Measurements from ENCODE around the gene COG3.
A peak's percentile ranks its signal among the peaks of the same experiment; 100 is the strongest.
"Not testable (repeated sequence)": the region's sequence is repeated elsewhere in the genome, so short reads cannot be mapped to it uniquely, and the experiment has no call there.

COG3 gene, protein sequence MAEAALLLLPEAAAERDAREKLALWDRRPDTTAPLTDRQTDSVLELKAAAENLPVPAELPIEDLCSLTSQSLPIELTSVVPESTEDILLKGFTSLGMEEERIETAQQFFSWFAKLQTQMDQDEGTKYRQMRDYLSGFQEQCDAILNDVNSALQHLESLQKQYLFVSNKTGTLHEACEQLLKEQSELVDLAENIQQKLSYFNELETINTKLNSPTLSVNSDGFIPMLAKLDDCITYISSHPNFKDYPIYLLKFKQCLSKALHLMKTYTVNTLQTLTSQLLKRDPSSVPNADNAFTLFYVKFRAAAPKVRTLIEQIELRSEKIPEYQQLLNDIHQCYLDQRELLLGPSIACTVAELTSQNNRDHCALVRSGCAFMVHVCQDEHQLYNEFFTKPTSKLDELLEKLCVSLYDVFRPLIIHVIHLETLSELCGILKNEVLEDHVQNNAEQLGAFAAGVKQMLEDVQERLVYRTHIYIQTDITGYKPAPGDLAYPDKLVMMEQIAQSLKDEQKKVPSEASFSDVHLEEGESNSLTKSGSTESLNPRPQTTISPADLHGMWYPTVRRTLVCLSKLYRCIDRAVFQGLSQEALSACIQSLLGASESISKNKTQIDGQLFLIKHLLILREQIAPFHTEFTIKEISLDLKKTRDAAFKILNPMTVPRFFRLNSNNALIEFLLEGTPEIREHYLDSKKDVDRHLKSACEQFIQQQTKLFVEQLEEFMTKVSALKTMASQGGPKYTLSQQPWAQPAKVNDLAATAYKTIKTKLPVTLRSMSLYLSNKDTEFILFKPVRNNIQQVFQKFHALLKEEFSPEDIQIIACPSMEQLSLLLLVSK

GRCh38 chr13:45464687-45465453 is at the start of gene COG3:
Gene COG3 (plus strand): TSS chr13:45464939. CDS start chr13:45465037, 98 bp downstream.
- DNase-seq (ENCODE audit: low spot score) (peak; percentile 92), ATAC-seq (ENCODE audit: low read depth) (peak; percentile 95)
- H3K36me3 ChIP-seq (ENCODE audit: low read depth), result peaks cover 34% of the 10 kb centered on the region
- TF ChIP-seq, protein P1, sequence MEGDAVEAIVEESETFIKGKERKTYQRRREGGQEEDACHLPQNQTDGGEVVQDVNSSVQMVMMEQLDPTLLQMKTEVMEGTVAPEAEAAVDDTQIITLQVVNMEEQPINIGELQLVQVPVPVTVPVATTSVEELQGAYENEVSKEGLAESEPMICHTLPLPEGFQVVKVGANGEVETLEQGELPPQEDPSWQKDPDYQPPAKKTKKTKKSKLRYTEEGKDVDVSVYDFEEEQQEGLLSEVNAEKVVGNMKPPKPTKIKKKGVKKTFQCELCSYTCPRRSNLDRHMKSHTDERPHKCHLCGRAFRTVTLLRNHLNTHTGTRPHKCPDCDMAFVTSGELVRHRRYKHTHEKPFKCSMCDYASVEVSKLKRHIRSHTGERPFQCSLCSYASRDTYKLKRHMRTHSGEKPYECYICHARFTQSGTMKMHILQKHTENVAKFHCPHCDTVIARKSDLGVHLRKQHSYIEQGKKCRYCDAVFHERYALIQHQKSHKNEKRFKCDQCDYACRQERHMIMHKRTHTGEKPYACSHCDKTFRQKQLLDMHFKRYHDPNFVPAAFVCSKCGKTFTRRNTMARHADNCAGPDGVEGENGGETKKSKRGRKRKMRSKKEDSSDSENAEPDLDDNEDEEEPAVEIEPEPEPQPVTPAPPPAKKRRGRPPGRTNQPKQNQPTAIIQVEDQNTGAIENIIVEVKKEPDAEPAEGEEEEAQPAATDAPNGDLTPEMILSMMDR (IDR thresholded peaks at IDR 0.05; ENCODE audit: poor library complexity, severe bottlenecking), result peak; percentile 30
- no peaks in the 10 kb centered on the region for H3K27me3 ChIP-seq (ENCODE audit: insufficient read depth, poor library complexity, severe bottlenecking)
- peak within 1 kb of the TSS; percentile 98 for H3K4me3 ChIP-seq (ENCODE audit: severe bottlenecking)
- peak within 1 kb of the TSS; percentile 82 for H3K27ac ChIP-seq (ENCODE audit: poor library complexity, severe bottlenecking)
- no peaks in the 10 kb centered on the region for H3K9me3 ChIP-seq (ENCODE audit: severe bottlenecking)
- peaks cover 28% of the 10 kb centered on the region for H3K4me1 ChIP-seq (ENCODE audit: insufficient read depth, poor library complexity, severe bottlenecking)

DNA sequence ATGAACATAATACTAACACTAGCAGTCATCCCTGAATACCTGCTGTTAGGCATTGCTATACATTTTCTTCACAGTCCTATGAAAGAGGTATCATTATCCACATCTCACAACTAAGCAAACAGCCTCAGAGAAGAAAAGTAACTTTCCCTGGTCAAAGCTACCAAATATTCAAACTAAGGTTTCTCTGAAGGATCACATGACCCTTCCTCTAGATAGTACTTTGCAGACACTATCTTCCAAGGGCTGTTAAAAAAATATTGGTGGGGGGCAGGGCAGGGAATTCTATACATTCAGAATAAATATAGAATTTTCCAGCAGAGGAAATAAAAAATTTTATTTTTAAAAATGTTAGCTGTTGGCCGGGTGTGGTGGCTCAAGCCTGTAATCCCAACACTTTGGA is 49.6 kb upstream of the COG3 start:
- H3K4me1 ChIP-seq (ENCODE audit: insufficient read depth, poor library complexity, severe bottlenecking), result peaks cover 19% of the 10 kb centered on the region
- H3K27ac ChIP-seq (ENCODE audit: poor library complexity, severe bottlenecking), result peak overlapping the region; percentile 35
- ATAC-seq (ENCODE audit: low read depth) (no peak), DNase-seq (ENCODE audit: low spot score) (no peak)
- no peaks in the 10 kb centered on the region for H3K27me3 ChIP-seq (ENCODE audit: insufficient read depth, poor library complexity, severe bottlenecking)
- no peaks in the 10 kb centered on the region for H3K36me3 ChIP-seq (ENCODE audit: low read depth)
- H3K4me3 ChIP-seq (ENCODE audit: severe bottlenecking), result no peak overlapping the region
- TF ChIP-seq, protein P1 (IDR thresholded peaks at IDR 0.05; ENCODE audit: poor library complexity, severe bottlenecking), result no peak
- no peaks in the 10 kb centered on the region for H3K9me3 ChIP-seq (ENCODE audit: severe bottlenecking)

DNA sequence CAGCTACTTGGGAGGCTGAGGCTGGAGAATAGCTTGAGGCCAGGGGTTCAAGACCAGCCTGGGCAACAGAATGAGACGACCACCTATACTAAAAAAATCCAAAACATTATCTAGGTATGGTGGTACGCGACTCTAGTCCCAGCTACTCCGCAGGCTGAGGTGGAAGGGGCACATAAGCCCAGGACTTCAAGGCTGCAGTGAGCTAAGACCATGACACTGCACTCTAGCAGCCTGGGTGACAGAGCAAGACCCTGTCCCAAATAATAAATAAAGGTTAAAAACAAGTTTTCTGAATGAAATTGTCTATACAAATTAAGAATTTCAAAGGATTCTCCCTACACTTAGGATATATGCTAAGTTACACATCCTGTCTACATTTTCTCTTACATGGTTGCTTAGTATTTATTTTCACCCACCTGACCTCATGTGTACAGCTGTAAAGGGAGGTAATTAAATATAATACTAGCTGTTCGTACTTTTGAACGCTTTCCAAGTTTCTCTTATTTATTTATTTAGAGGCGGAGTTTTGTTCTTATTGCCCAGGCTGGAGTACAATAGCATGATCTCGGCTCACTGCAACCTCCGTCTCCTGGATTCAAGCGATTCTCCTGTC is 48.1 kb upstream of the COG3 start:
- peak overlapping the region; percentile 61 for H3K27ac ChIP-seq (ENCODE audit: poor library complexity, severe bottlenecking)
- H3K9me3 ChIP-seq (ENCODE audit: severe bottlenecking), result no peaks in the 10 kb centered on the region
- H3K36me3 ChIP-seq (ENCODE audit: low read depth), result no peaks in the 10 kb centered on the region
- H3K4me1 ChIP-seq (ENCODE audit: insufficient read depth, poor library complexity, severe bottlenecking), result peaks cover 19% of the 10 kb centered on the region
- DNase-seq (ENCODE audit: low spot score) (no peak), ATAC-seq (ENCODE audit: low read depth) (no peak)
- H3K27me3 ChIP-seq (ENCODE audit: insufficient read depth, poor library complexity, severe bottlenecking), result no peaks in the 10 kb centered on the region
- TF ChIP-seq, protein P1 (IDR thresholded peaks at IDR 0.05; ENCODE audit: poor library complexity, severe bottlenecking), result no peak
- H3K4me3 ChIP-seq (ENCODE audit: severe bottlenecking), result peak overlapping the region; percentile 71

DNA sequence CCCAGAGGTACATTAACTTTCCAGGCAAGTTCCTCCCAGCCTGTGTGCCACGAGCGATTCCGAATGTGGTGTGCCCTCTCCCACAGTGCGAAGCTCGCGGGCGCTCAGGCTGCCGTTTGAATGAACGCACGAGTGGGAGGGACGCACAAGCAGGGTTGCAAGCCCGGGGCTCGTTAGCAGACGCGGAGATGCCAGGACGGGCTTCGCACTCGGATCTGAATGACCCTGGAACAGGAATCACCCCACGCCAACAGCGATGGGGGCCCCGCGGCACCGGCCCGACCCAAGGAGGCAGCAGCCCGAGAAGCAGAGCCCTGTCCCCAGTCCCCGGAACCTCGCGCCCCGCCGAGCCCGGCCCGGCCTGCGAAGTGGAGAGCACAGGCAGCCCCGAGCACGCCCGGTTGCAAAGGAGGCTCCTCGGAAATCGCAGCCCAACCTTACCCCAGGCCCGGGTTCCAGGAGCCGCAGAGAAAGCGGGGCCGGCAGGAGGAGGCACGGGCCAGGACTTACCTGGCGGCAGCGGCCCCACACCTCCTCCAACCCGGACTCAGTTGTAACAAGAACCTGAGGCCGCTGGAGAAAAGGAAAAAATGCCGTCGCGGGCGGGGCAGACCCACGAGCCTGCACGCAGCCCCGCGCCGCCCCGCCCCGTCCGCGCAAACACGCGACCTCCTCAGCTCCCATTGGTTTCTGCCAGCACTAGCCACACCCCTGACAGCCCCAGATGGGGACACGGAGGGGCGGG is 46.8 kb upstream of the COG3 start, which contains the start of gene SLC25A30:
SLC25A30 (minus strand) TSS at position 584 of the 745 bp plus-strand sequence. CDS start 6,948 bp downstream, outside the sequence.
- Histone ChIP-seq H3K36me3 (ENCODE audit: low read depth) (no peaks in the 10 kb centered on the region), H3K9me3 (ENCODE audit: severe bottlenecking) (no peaks in the 10 kb centered on the region), H3K4me3 (ENCODE audit: severe bottlenecking) (peak within 1 kb of the TSS; percentile 71), H3K27me3 (ENCODE audit: insufficient read depth, poor library complexity, severe bottlenecking) (no peaks in the 10 kb centered on the region), H3K27ac (ENCODE audit: poor library complexity, severe bottlenecking) (peak within 1 kb of the TSS; percentile 61), H3K4me1 (ENCODE audit: insufficient read depth, poor library complexity, severe bottlenecking) (peaks cover 19% of the 10 kb centered on the region)
- ATAC-seq (ENCODE audit: low read depth), result peak; percentile 88
- peak; percentile 92 for DNase-seq (ENCODE audit: low spot score)
- TF ChIP-seq, protein P1 (IDR thresholded peaks at IDR 0.05; ENCODE audit: poor library complexity, severe bottlenecking), result no peak

DNA sequence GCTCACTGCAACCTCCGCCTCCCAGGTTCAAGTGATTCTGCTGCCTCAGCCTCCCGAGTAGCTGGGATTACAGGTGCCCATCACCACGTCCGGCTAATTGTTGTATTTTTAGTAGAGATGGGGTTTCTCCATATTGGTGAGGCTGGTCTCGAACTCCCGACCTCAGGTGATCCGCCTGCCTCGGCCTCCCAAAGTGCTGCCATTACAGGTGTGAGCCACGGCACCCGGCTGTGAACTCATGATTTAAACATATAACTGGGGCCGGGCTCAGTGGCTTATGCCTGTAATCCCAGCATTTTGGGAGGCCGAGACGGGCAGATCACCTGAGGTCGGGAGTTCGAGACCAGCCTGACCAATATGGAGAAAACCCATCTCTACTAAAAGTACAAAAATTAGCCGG is 45.4 kb upstream of the COG3 start:
- not testable (repeated sequence) for ATAC-seq (ENCODE audit: low read depth); H3K9me3 ChIP-seq (ENCODE audit: severe bottlenecking); H3K36me3 ChIP-seq (ENCODE audit: low read depth); H3K27me3 ChIP-seq (ENCODE audit: insufficient read depth, poor library complexity, severe bottlenecking); H3K4me3 ChIP-seq (ENCODE audit: severe bottlenecking); DNase-seq (ENCODE audit: low spot score); H3K27ac ChIP-seq (ENCODE audit: poor library complexity, severe bottlenecking)
- peaks cover 14% of the 10 kb centered on the region for H3K4me1 ChIP-seq (ENCODE audit: insufficient read depth, poor library complexity, severe bottlenecking)
